GM10266 (cell line): ENCODE results near the gene ANKRD53.

Experiments
- DNase-seq: peaks from one replicate; pipeline ENCODE4 v3.0.0; 2012; ENCODE audit errors: extremely low spot score
- CTCF ChIP-seq: IDR thresholded peaks from 2 replicates; pipeline ENCODE4 v1.5.1; 2012; ENCODE audit warnings: mild to moderate bottlenecking, low read depth; ENCODE audit not compliant: control insufficient read depth, insufficient read depth; ENCODE audit errors: missing control alignments

ANKRD53 gene

GRCh38 chr2:70958759-70959158, 19.7 kb upstream of the ANKRD53 start:
- TF ChIP-seq CTCF, result no peak
- no peak for DNase-seq

- DNase-seq, result no peak
- TF ChIP-seq CTCF, result no peak
Measured at GRCh38 chr2:70959271-70959761, 19.1 kb upstream of the ANKRD53 start.

- DNase-seq, result no peak
- TF ChIP-seq CTCF, result no peak
Measured at GRCh38 chr2:70959851-70960832, 18.3 kb upstream of the ANKRD53 start.

GRCh38 chr2:70960833-70961647, 17.4 kb upstream of the ANKRD53 start:
- no peak for DNase-seq
- no peak for TF ChIP-seq CTCF

- DNase-seq, result no peak
- no peak for TF ChIP-seq CTCF
Measured at GRCh38 chr2:70961648-70961994, 16.8 kb upstream of the ANKRD53 start.

- no peak for DNase-seq
- no peak for TF ChIP-seq CTCF
Measured at GRCh38 chr2:70962211-70962884, 16.1 kb upstream of the ANKRD53 start.
